Mesendoderm (in vitro differentiated cells): ENCODE data around the gene CCDC17.
A peak's percentile ranks its signal among the peaks of the same experiment; 100 is the strongest.

Source experiments
- DNase-seq: peaks from one replicate; pipeline ENCODE4 v3.0.0; 2013
- H2AK5ac ChIP-seq: 2 replicates; pipeline ENCODE4 v1.6.1; 2013; ENCODE audit warnings: low read length, inconsistent platforms
- H2BK120ac ChIP-seq: 2 replicates; pipeline ENCODE4 v1.6.1; 2013; ENCODE audit warnings: low read depth, mild to moderate bottlenecking, low read length, moderate library complexity, mixed read lengths
- H2BK15ac ChIP-seq: replicated peaks from 2 replicates; pipeline ENCODE4 v1.6.1; 2013; ENCODE audit warnings: low read depth, mild to moderate bottlenecking, moderate library complexity
- H2BK5ac ChIP-seq: 2 replicates; pipeline ENCODE4 v1.6.1; 2013; ENCODE audit warnings: low read length, inconsistent platforms
- H3K18ac ChIP-seq: 2 replicates; pipeline ENCODE4 v1.6.1; 2013; ENCODE audit warnings: mild to moderate bottlenecking, low read length, mixed read lengths
- H3K23ac ChIP-seq: one replicate; pipeline ENCODE4 v1.6.1; 2013; ENCODE audit warnings: low read length
- H3K27ac ChIP-seq: 2 replicates; pipeline ENCODE4 v1.5.1; 2013; ENCODE audit warnings: low read depth, mild to moderate bottlenecking, inconsistent platforms, low read length, moderate library complexity
- H3K27me3 ChIP-seq: 2 replicates; pipeline ENCODE4 v1.6.1; 2013; ENCODE audit warnings: low read length, control low read depth, mild to moderate bottlenecking, inconsistent platforms; ENCODE audit not compliant: insufficient read depth, poor library complexity
- H3K36me3 ChIP-seq: 2 replicates; pipeline ENCODE4 v1.6.1; 2013; ENCODE audit warnings: low read length, inconsistent platforms; ENCODE audit not compliant: control insufficient read depth, insufficient read depth
- H3K4ac ChIP-seq: one replicate; pipeline ENCODE4 v1.6.1; 2013; ENCODE audit warnings: low read depth, mild to moderate bottlenecking, low read length, moderate library complexity
- H3K4me1 ChIP-seq: 2 replicates; pipeline ENCODE4 v1.6.1; 2013; ENCODE audit warnings: low read depth, low read length, inconsistent platforms; ENCODE audit not compliant: control insufficient read depth
- H3K4me2 ChIP-seq: 2 replicates; pipeline ENCODE4 v1.6.1; 2013; ENCODE audit warnings: low read length
- H3K4me3 ChIP-seq: 2 replicates; pipeline ENCODE4 v1.5.1; 2013; ENCODE audit warnings: mild to moderate bottlenecking, low read length
- H3K56ac ChIP-seq: one replicate; pipeline ENCODE4 v1.6.1; 2013; ENCODE audit warnings: low read length
- H3K79me1 ChIP-seq: 2 replicates; pipeline ENCODE4 v1.6.1; 2013; ENCODE audit warnings: low read length, inconsistent platforms
- H3K79me2 ChIP-seq: 2 replicates; pipeline ENCODE4 v1.6.1; 2013; ENCODE audit warnings: mild to moderate bottlenecking, low read length; ENCODE audit not compliant: control insufficient read depth, insufficient read depth
- H3K9ac ChIP-seq: 2 replicates; pipeline ENCODE4 v1.6.1; 2013; ENCODE audit warnings: low read length, inconsistent platforms
- H4K5ac ChIP-seq: one replicate; pipeline ENCODE4 v1.6.1; 2013; ENCODE audit warnings: low read length
- H4K8ac ChIP-seq: one replicate; pipeline ENCODE4 v1.6.1; 2013; ENCODE audit warnings: low read depth, mild to moderate bottlenecking, control low read depth, low read length, moderate library complexity
- WGBS: extraction: QIAGEN DNeasy Blood & Tissue Kit; methylation state at CpG from one replicate; pipeline ENCODE4 v1.1.7; 2013; ENCODE audit warnings: low lambda C conversion rate, missing lambda C conversion rate; ENCODE audit not compliant: insufficient coverage; ENCODE audit errors: extremely low coverage; 5-methylcytosine and 5-hydroxymethylcytosine counted together

CCDC17 gene

GRCh38 chr1:45585110-45585426 is 38.8 kb downstream of the CCDC17 start:
- Histone ChIP-seq H3K4me2 (peak overlapping the region; percentile 86), H2BK5ac (no peak overlapping the region), H3K27me3 (no peaks in the 10 kb centered on the region), H2AK5ac (peak overlapping the region; percentile 68), H4K5ac (no peak overlapping the region), H2BK120ac (no peak overlapping the region), H3K36me3 (no peaks in the 10 kb centered on the region), H3K79me2 (peaks cover 58% of the 10 kb centered on the region), H3K23ac (no peak overlapping the region), H3K4me1 (no peaks in the 10 kb centered on the region), H4K8ac (no peak overlapping the region), H2BK15ac (no peak overlapping the region), H3K27ac (no peak overlapping the region), H3K9ac (peak overlapping the region; percentile 84), H3K18ac (no peak overlapping the region), H3K79me1 (no peaks in the 10 kb centered on the region), H3K4ac (no peak overlapping the region), H3K4me3 (peak overlapping the region; percentile 95), H3K56ac (peak overlapping the region; percentile 87)
- no peak for DNase-seq
- WGBS, result no CpG with 5 or more reads among the region's 5 CpGs

GRCh38 chr1:45584351-45585109 is 39.3 kb downstream of the CCDC17 start:
- Histone ChIP-seq H2BK15ac (no peak overlapping the region), H4K5ac (no peak overlapping the region), H4K8ac (no peak overlapping the region), H3K27me3 (no peaks in the 10 kb centered on the region), H2AK5ac (peak overlapping the region; percentile 68), H3K4ac (peak overlapping the region; percentile 86), H3K36me3 (no peaks in the 10 kb centered on the region), H3K18ac (peak overlapping the region; percentile 69), H2BK120ac (no peak overlapping the region), H3K4me1 (no peaks in the 10 kb centered on the region), H2BK5ac (peak overlapping the region; percentile 81), H3K23ac (peak overlapping the region; percentile 34), H3K79me2 (peaks cover 53% of the 10 kb centered on the region), H3K4me2 (peak overlapping the region; percentile 86), H3K56ac (peak overlapping the region; percentile 94), H3K4me3 (peak overlapping the region; percentile 95), H3K9ac (peak overlapping the region; percentile 90), H3K79me1 (no peaks in the 10 kb centered on the region), H3K27ac (peak overlapping the region; percentile 47)
- WGBS, result no CpG with 5 or more reads among the region's 59 CpGs
- peak; percentile 96 for DNase-seq

- no CpG with 5 or more reads among the region's 41 CpGs for WGBS
- DNase-seq, result peak; percentile 93
- Histone ChIP-seq H3K27me3 (no peaks in the 10 kb centered on the region), H3K9ac (peak within 1 kb of the TSS; percentile 90), H3K56ac (peak within 1 kb of the TSS; percentile 94), H3K4me1 (no peaks in the 10 kb centered on the region), H2BK5ac (peak within 1 kb of the TSS; percentile 81), H4K8ac (no peak within 1 kb of the TSS), H3K18ac (peak within 1 kb of the TSS; percentile 69), H2BK15ac (no peak within 1 kb of the TSS), H4K5ac (no peak within 1 kb of the TSS), H2AK5ac (peak within 1 kb of the TSS; percentile 68), H3K36me3 (no peaks in the 10 kb centered on the region), H3K4me3 (peak within 1 kb of the TSS; percentile 95), H3K27ac (peak within 1 kb of the TSS; percentile 74), H2BK120ac (no peak within 1 kb of the TSS), H3K79me2 (peaks cover 45% of the 10 kb centered on the region), H3K4ac (peak within 1 kb of the TSS; percentile 86), H3K4me2 (peak within 1 kb of the TSS; percentile 89), H3K23ac (peak within 1 kb of the TSS; percentile 34), H3K79me1 (no peaks in the 10 kb centered on the region)
Observed at GRCh38 chr1:45583666-45584350, 40.0 kb downstream of the CCDC17 start, which contains the start of gene NASP. Gene NASP (plus strand): TSS chr1:45584041. CDS start chr1:45584147, 106 bp downstream.

- Histone ChIP-seq H3K4ac (no peak overlapping the region), H2AK5ac (no peak overlapping the region), H3K23ac (no peak overlapping the region), H3K9ac (peak overlapping the region; percentile 89), H3K79me2 (peaks cover 41% of the 10 kb centered on the region), H4K5ac (no peak overlapping the region), H3K4me3 (peak overlapping the region; percentile 69), H3K79me1 (no peaks in the 10 kb centered on the region), H3K27me3 (no peaks in the 10 kb centered on the region), H3K4me1 (no peaks in the 10 kb centered on the region), H3K18ac (peak overlapping the region; percentile 61), H2BK5ac (peak overlapping the region; percentile 52), H4K8ac (no peak overlapping the region), H3K27ac (peak overlapping the region; percentile 74), H2BK120ac (no peak overlapping the region), H3K56ac (peak overlapping the region; percentile 90), H3K36me3 (no peaks in the 10 kb centered on the region), H2BK15ac (no peak overlapping the region), H3K4me2 (peak overlapping the region; percentile 89)
- DNase-seq, result peak; percentile 98
- no CpG with 5 or more reads among the region's 19 CpGs for WGBS
Observed at GRCh38 chr1:45583264-45583665, 40.6 kb downstream of the CCDC17 start.

GRCh38 chr1:45574105-45574626 is 49.7 kb downstream of the CCDC17 start:
- Histone ChIP-seq H3K27ac (no peak overlapping the region), H2BK15ac (no peak overlapping the region), H3K4me2 (no peak overlapping the region), H3K9ac (no peak overlapping the region), H4K8ac (no peak overlapping the region), H3K18ac (no peak overlapping the region), H3K4me1 (peaks cover 2% of the 10 kb centered on the region), H3K79me2 (no peaks in the 10 kb centered on the region), H2BK120ac (no peak overlapping the region), H4K5ac (no peak overlapping the region), H3K23ac (no peak overlapping the region), H2AK5ac (no peak overlapping the region), H3K79me1 (no peaks in the 10 kb centered on the region), H3K4me3 (no peak overlapping the region), H3K4ac (no peak overlapping the region), H3K27me3 (no peaks in the 10 kb centered on the region), H3K56ac (no peak overlapping the region), H3K36me3 (peaks cover 5% of the 10 kb centered on the region), H2BK5ac (no peak overlapping the region)
- no CpG with 5 or more reads among the region's 7 CpGs for WGBS
- peak; percentile 60 for DNase-seq
